Fibroblast of lung (primary cell): Measurements from ENCODE around the gene RALGDS. TPM values are rescaled to one million over a fixed set of nuclear protein-coding genes. Genes with fewer than 3 reads are reported as not detected.

Experiments used
- DNase-seq, 2 donors: peaks; one replicate each; pipeline versions ENCODE4 v3.0.0 to v3.0.0-alpha.2; 2010; ENCODE audit warnings: low read depth in 2 of 2
- H2AFZ ChIP-seq: 2 replicates; pipeline ENCODE4 v1.5.1; 2012; ENCODE audit warnings: low read length, control low read depth, inconsistent platforms
- H3K27ac ChIP-seq: 2 replicates; pipeline ENCODE4 v1.5.1; 2011; ENCODE audit warnings: low read length, control low read depth; ENCODE audit not compliant: insufficient read depth
- H3K27me3 ChIP-seq: 2 replicates; pipeline ENCODE4 v1.5.1; 2011; ENCODE audit warnings: mild to moderate bottlenecking, low read length; ENCODE audit not compliant: control insufficient read depth, insufficient read depth
- H3K36me3 ChIP-seq: 2 replicates; pipeline ENCODE4 v1.5.1; 2011; ENCODE audit warnings: low read length; ENCODE audit not compliant: control insufficient read depth, insufficient read depth
- H3K4me1 ChIP-seq: 2 replicates; pipeline ENCODE4 v1.5.1; 2011; ENCODE audit warnings: low read length; ENCODE audit not compliant: control insufficient read depth, insufficient read depth; ENCODE audit errors: extremely low read depth
- H3K4me2 ChIP-seq: 2 replicates; pipeline ENCODE4 v1.5.1; 2011; ENCODE audit warnings: low read length, control low read depth; ENCODE audit not compliant: insufficient read depth; ENCODE audit errors: extremely low read depth
- H3K4me3 ChIP-seq, 4 experiments: fragments of 200-600 bp in 1 of 4; sonication (generic) in 1 of 4; replicated peaks in 1 of 4; 2 replicates each; pipeline ENCODE4 v1.5.1; 2011 to 2016; ENCODE audit warnings: low read length in 4 of 4, low read depth in 3 of 4, mild to moderate bottlenecking in 3 of 4, control low read depth in 2 of 4, inconsistent platforms in 1 of 4, mixed read lengths in 1 of 4; ENCODE audit not compliant: insufficient read depth in 1 of 4; ENCODE audit errors: control extremely low read depth in 1 of 4
- H3K79me2 ChIP-seq: 2 replicates; pipeline ENCODE4 v1.5.1; 2012; ENCODE audit warnings: mild to moderate bottlenecking, low read length, inconsistent platforms; ENCODE audit not compliant: control insufficient read depth, insufficient read depth
- H3K9ac ChIP-seq: 2 replicates; pipeline ENCODE4 v1.5.1; 2011; ENCODE audit warnings: mild to moderate bottlenecking, low read length, control low read depth; ENCODE audit not compliant: insufficient read depth
- H3K9me3 ChIP-seq: 2 replicates; pipeline ENCODE4 v1.5.1; 2012; ENCODE audit warnings: low read depth, low read length; ENCODE audit not compliant: control insufficient read depth, insufficient read depth
- H4K20me1 ChIP-seq: 2 replicates; pipeline ENCODE4 v1.5.1; 2011; ENCODE audit warnings: low read length; ENCODE audit not compliant: control insufficient read depth, insufficient read depth; ENCODE audit errors: extremely low read depth
- CTCF ChIP-seq, 2 donors: IDR thresholded peaks in 1 of 2; conservative IDR thresholded peaks in 1 of 2; 1 replicate in 1 of 2; 2 replicates in 1 of 2; pipeline ENCODE4 v1.5.1; 2011 to 2012; ENCODE audit warnings: low read length in 2 of 2, control low read depth in 1 of 2, inconsistent platforms in 1 of 2, low read depth in 1 of 2, mild to moderate bottlenecking in 1 of 2
- EZH2 ChIP-seq: IDR thresholded peaks from 2 replicates; pipeline ENCODE4 v1.5.1; 2012; ENCODE audit warnings: low read length, control low read depth, mild to moderate bottlenecking; ENCODE audit errors: missing control alignments
- polyA plus RNA-seq, 2 donors: library from polyadenylated mRNA; depleted of rRNA in 1 of 2; stranded (reverse) in 1 of 2; unstranded in 1 of 2; fragments of >200 nt; gene quantifications; 2 replicates each; pipeline ENCODE4 v1.2.1, GENCODE V29; 2011 to 2012; ENCODE audit warnings: missing spikeins in 1 of 2
- total RNA-seq: library from RNA; depleted of rRNA; stranded (reverse); fragments of >200 nt; gene quantifications from 2 replicates; pipeline ENCODE4 v1.2.1, GENCODE V29; 2014

RALGDS gene
- total and polyA plus RNA-seq, 2 donors (not counting 1 experiment from before 2014, with no cell fraction given), result 16.6 to 23.6 TPM

GRCh38 chr9:133048595-133048994 lies 72.4 kb downstream of the RALGDS start:
- Histone ChIP-seq H3K9ac (peak overlapping the region; percentile 2), H3K4me1 (no peaks in the 10 kb centered on the region), H3K4me2 (no peak overlapping the region), H3K79me2 (no peaks in the 10 kb centered on the region), H2AFZ (no peak overlapping the region), H3K9me3 (no peaks in the 10 kb centered on the region), H3K4me3 (no peak overlapping the region), H3K27ac (no peak overlapping the region), H3K27me3 (no peaks in the 10 kb centered on the region), H4K20me1 (no peaks in the 10 kb centered on the region), H3K36me3 (peaks cover 23% of the 10 kb centered on the region)
- DNase-seq, result no peak
- TF ChIP-seq CTCF (conservative IDR thresholded peaks at IDR 0.05 in 1 of 2, IDR thresholded peaks at IDR 0.05 in 1 of 2; ENCODE audit: low read depth in 1 of 2, low read length in 2 of 2), result peak; percentile 36 to 39
- no peak for TF ChIP-seq EZH2

Other genes with a start within 250 kb of the RALGDS start
- gene AK8, start 243.0 kb downstream of the RALGDS start, total RNA-seq, result 0.17 and 0.26 TPM in 2 replicates
- 0.25 and 0.50 TPM in 2 replicates for gene AK8, start 243.0 kb downstream of the RALGDS start, polyA plus RNA-seq
- gene SPACA9, start 242.3 kb downstream of the RALGDS start, total RNA-seq, result 3.1 and 4.3 TPM in 2 replicates
- gene SPACA9, start 242.3 kb downstream of the RALGDS start, polyA plus RNA-seq, result 3.9 and 4.4 TPM in 2 replicates
- gene TSC1, start 176.6 kb downstream of the RALGDS start, total RNA-seq, result 32.1 and 41.5 TPM in 2 replicates
- 43.4 and 48.0 TPM in 2 replicates for gene TSC1, start 176.6 kb downstream of the RALGDS start, polyA plus RNA-seq
- under 0.01 TPM in 1 of 2 replicates, not detected in the other for gene GFI1B, start 142.5 kb downstream of the RALGDS start, total RNA-seq
- gene GFI1B, start 142.5 kb downstream of the RALGDS start, polyA plus RNA-seq, result 0.02 and 0.06 TPM in 2 replicates
- gene GTF3C5, start 90.2 kb downstream of the RALGDS start, total RNA-seq, result 32.4 TPM in 2 replicates
- gene GTF3C5, start 90.2 kb downstream of the RALGDS start, polyA plus RNA-seq, result 32.2 and 44.1 TPM in 2 replicates
- under 0.01 and 0.33 TPM in 2 replicates for gene CEL, start 59.3 kb downstream of the RALGDS start, total RNA-seq
- 0.12 and 0.19 TPM in 2 replicates for gene CEL, start 59.3 kb downstream of the RALGDS start, polyA plus RNA-seq
- gene GBGT1, start 42.7 kb upstream of the RALGDS start, total RNA-seq, result 3.3 and 4.1 TPM in 2 replicates
- 0.86 and 2.6 TPM in 2 replicates for gene GBGT1, start 42.7 kb upstream of the RALGDS start, polyA plus RNA-seq
- gene OBP2B, start 88.0 kb upstream of the RALGDS start, total RNA-seq, result not detected in 2 replicates
- not detected in 2 replicates for gene OBP2B, start 88.0 kb upstream of the RALGDS start, polyA plus RNA-seq
- gene ABO, start 154.0 kb upstream of the RALGDS start, total RNA-seq, result not detected in 2 replicates
- not detected in 2 replicates for gene ABO, start 154.0 kb upstream of the RALGDS start, polyA plus RNA-seq
- 6.7 and 8.3 TPM in 2 replicates for gene SURF6, start 214.9 kb upstream of the RALGDS start, total RNA-seq
- gene SURF6, start 214.9 kb upstream of the RALGDS start, polyA plus RNA-seq, result 3.9 and 4.8 TPM in 2 replicates
- 12.8 and 17.8 TPM in 2 replicates for gene MED22, start 226.9 kb upstream of the RALGDS start, total RNA-seq
- gene MED22, start 226.9 kb upstream of the RALGDS start, polyA plus RNA-seq, result 13.9 and 14.8 TPM in 2 replicates
- gene RPL7A, start 227.0 kb upstream of the RALGDS start, total RNA-seq, result 1,820 and 2,853 TPM in 2 replicates
- gene RPL7A, start 227.0 kb upstream of the RALGDS start, polyA plus RNA-seq, result 2,991 and 3,227 TPM in 2 replicates
- 22.6 and 27.9 TPM in 2 replicates for gene SURF1, start 235.2 kb upstream of the RALGDS start, total RNA-seq
- gene SURF1, start 235.2 kb upstream of the RALGDS start, polyA plus RNA-seq, result 31.7 and 36.8 TPM in 2 replicates
- 13.9 and 20.3 TPM in 2 replicates for gene SURF2, start 235.3 kb upstream of the RALGDS start, total RNA-seq
- gene SURF2, start 235.3 kb upstream of the RALGDS start, polyA plus RNA-seq, result 11.2 and 16.5 TPM in 2 replicates